GM12878 (cell line): ENCODE measurements around the gene XRN2. TPM values are rescaled to one million over a fixed set of nuclear protein-coding genes. Genes with fewer than 3 reads are reported as not detected.

Experiments used
- ATAC-seq: fragments of 200-7000 bp; cut with Tn5 transposase; 3 replicates; pipeline ENCODE4 v1.9.1; 2020; ENCODE audit warnings: mild to moderate bottlenecking, moderate library complexity
- BruUV-seq: library from RNA; stranded (reverse); fragments of 400-500 nt; replicated peaks from 2 replicates; lab custom pipeline; 2021; lab: Mats Ljungman, UMichigan
- CTCF ChIA-PET: fragments of 300-600 bp; sonication (Branson Sonifier 250); formaldehyde crosslinking; extraction: SDS; loops from one replicate; lab custom pipeline; 2021; ENCODE audit warnings: inconsistent platforms; lab: Yijun Ruan, JAX
- POLR2A ChIA-PET: fragments of 350-600 bp; formaldehyde crosslinking; extraction: SDS; loops from one replicate; lab custom pipeline; 2021; ENCODE audit warnings: inconsistent platforms; lab: Charles Lee
- RAD21 ChIA-PET: fragments of 300-600 bp; sonication (Branson Sonifier 250); formaldehyde crosslinking; loops from one replicate; lab custom pipeline; 2023; ENCODE audit warnings: antibody characterized with exemption; ENCODE audit not compliant: unreplicated experiment; lab: Charles Lee
- SMC1A ChIA-PET: fragments of 300-600 bp; sonication (Branson Sonifier 250); formaldehyde crosslinking; loops from one replicate; lab custom pipeline; 2023; ENCODE audit not compliant: unreplicated experiment, uncharacterized antibody; lab: Charles Lee
- DNase-seq: peaks from one replicate; pipeline ENCODE4 v3.0.0-alpha.2; 2011; ENCODE audit warnings: low read depth, low spot score
- FAIRE-seq: peaks from 3 replicates; lab custom pipeline; 2011; peaks lifted over from hg19 to GRCh38; lab: Jason Lieb, UNC
- H2AFZ ChIP-seq: 2 replicates; pipeline ENCODE4 v1.6.0; 2011; ENCODE audit warnings: low read depth, low read length, control low read depth; ENCODE audit not compliant: control insufficient read depth
- H3K27ac ChIP-seq: 2 replicates; pipeline ENCODE4 v1.5.1; 2011; ENCODE audit warnings: control low read depth; ENCODE audit not compliant: control insufficient read depth, insufficient read depth
- H3K27me3 ChIP-seq, 2 experiments: replicated peaks in 1 of 2; 2 replicates each; pipeline versions ENCODE4 v1.6.0 to v1.6.1; 2011; ENCODE audit warnings: low read length in 1 of 2; ENCODE audit not compliant: control insufficient read depth in 2 of 2, insufficient read depth in 2 of 2
- H3K36me3 ChIP-seq, 2 experiments: 2 replicates each; pipeline ENCODE4 v1.5.1; 2011; ENCODE audit warnings: low read length in 1 of 2; ENCODE audit not compliant: control insufficient read depth in 2 of 2, insufficient read depth in 2 of 2
- H3K4me1 ChIP-seq: 2 replicates; pipeline ENCODE4 v1.6.1; 2011; ENCODE audit warnings: mild to moderate bottlenecking, low read length, moderate library complexity, mixed read lengths; ENCODE audit not compliant: control insufficient read depth, insufficient read depth
- H3K4me2 ChIP-seq: 2 replicates; pipeline ENCODE4 v1.6.0; 2011; ENCODE audit warnings: control low read depth; ENCODE audit not compliant: control insufficient read depth, insufficient read depth
- H3K4me3 ChIP-seq: fragments of 200-600 bp; sonication (generic); 2 replicates; pipeline ENCODE4 v1.5.1; 2016
- H3K79me2 ChIP-seq: 2 replicates; pipeline ENCODE4 v1.6.0; 2011; ENCODE audit warnings: low read length; ENCODE audit not compliant: control insufficient read depth, insufficient read depth
- H3K9ac ChIP-seq: 2 replicates; pipeline ENCODE4 v1.8.0; 2011; ENCODE audit warnings: low read length, control low read depth, mixed read lengths; ENCODE audit not compliant: control insufficient read depth, insufficient read depth
- H3K9me3 ChIP-seq: replicated peaks from 3 replicates; pipeline ENCODE4 v1.5.1; 2011; ENCODE audit warnings: mild to moderate bottlenecking, low read length; ENCODE audit not compliant: control insufficient read depth, insufficient read depth
- H4K20me1 ChIP-seq: 2 replicates; pipeline ENCODE4 v1.6.0; 2011; ENCODE audit not compliant: control insufficient read depth, insufficient read depth
- BCL11A ChIP-seq: IDR thresholded peaks from 2 replicates; pipeline ENCODE4 v1.6.1; 2011; ENCODE audit warnings: low read depth, low read length
- IKZF2 ChIP-seq, 2 experiments: fragments of 450-650 bp; IDR thresholded peaks; 2 replicates each; pipeline ENCODE4 v1.6.1; 2017; ENCODE audit warnings: mild to moderate bottlenecking in 2 of 2, moderate library complexity in 2 of 2
- NFIC ChIP-seq: IDR thresholded peaks from 2 replicates; pipeline ENCODE4 v1.6.1; 2012; ENCODE audit warnings: low read depth, mild to moderate bottlenecking, inconsistent platforms, low read length, moderate library complexity
- RBBP5 ChIP-seq: fragments of 200-600 bp; sonication (generic); conservative IDR thresholded peaks from 2 replicates; pipeline ENCODE4 v1.6.1; 2016
- SIX5 ChIP-seq: IDR thresholded peaks from 2 replicates; pipeline ENCODE4 v1.6.1; 2011; ENCODE audit warnings: mild to moderate bottlenecking, low read depth, low read length, moderate library complexity; ENCODE audit not compliant: severe bottlenecking
- SUZ12 ChIP-seq: fragments of 200-600 bp; sonication (generic); IDR thresholded peaks from one replicate; pipeline ENCODE4 v1.6.1; 2018; ENCODE audit warnings: antibody characterized with exemption, mild to moderate bottlenecking; ENCODE audit not compliant: unreplicated experiment
- TCF7 ChIP-seq: IDR thresholded peaks from 2 replicates; pipeline ENCODE4 v1.6.1; 2014; ENCODE audit warnings: antibody characterized with exemption, borderline replicate concordance
- ZZZ3 ChIP-seq: IDR thresholded peaks from 2 replicates; pipeline ENCODE4 v1.6.1; 2011; ENCODE audit warnings: low read depth; ENCODE audit not compliant: control insufficient read depth, insufficient read length
- WGBS: methylation state at CpG from one replicate; pipeline ENCODE4 v1.1.6; 2016; ENCODE audit warnings: low lambda C conversion rate; ENCODE audit not compliant: insufficient replicate concordance, insufficient coverage; ENCODE audit errors: missing lambda C conversion rate; 5-methylcytosine and 5-hydroxymethylcytosine counted together
- in situ Hi-C: fragments of 300-500 bp; cut with MboI; formaldehyde crosslinking; loops from 9 replicates; pipeline ENCODE4 v1.14.3; 2018; ENCODE audit warnings: mixed read lengths
- intact Hi-C: fragments of 100-400 bp; cut with micrococcal nuclease; formaldehyde crosslinking; loops from one replicate; pipeline ENCODE4 v1.14.2; 2022; ENCODE audit not compliant: unreplicated experiment
- polyA plus RNA-seq, 11 experiments: library from polyadenylated mRNA; depleted of rRNA in 4 of 11; unstranded in 6 of 11; stranded (reverse) in 5 of 11; fragments of >200 nt; fragmentation: Nextera tagmentation in 4 of 11; fragmentation: Illumina TruSeq in 1 of 11; extraction: Ambion mirVana in 4 of 11; extraction: Trizol in 1 of 11; gene quantifications; 1 replicate in 1 of 11; 2 replicates in 10 of 11; pipeline versions ENCODE4 v1.2.1 to v1.2.3, GENCODE V29; 2011 to 2016; ENCODE audit warnings: inconsistent platforms in 2 of 11, missing spikeins in 2 of 11, low read depth in 1 of 11
- total RNA-seq, 4 experiments: library from RNA; depleted of rRNA in 3 of 4; stranded (reverse); fragments of >200 nt in 3 of 4; fragmentation: Illumina TruSeq in 1 of 4; extraction: Trizol in 1 of 4; gene quantifications; 2 replicates each; pipeline versions ENCODE4 v1.2.1 to v1.2.3, GENCODE V29; 2013 to 2021
- TF ChIP-seq, protein P1 (sequence below): fragments of 450-650 bp; formaldehyde crosslinking; IDR thresholded peaks from 2 replicates; pipeline ENCODE4 v1.5.0; 2022; ENCODE audit warnings: mild to moderate bottlenecking, missing genetic modification characterization
- TF ChIP-seq, protein P2 (sequence below): fragments of 150-350 bp; IDR thresholded peaks from 2 replicates; pipeline ENCODE4 v1.6.1; 2014; ENCODE audit warnings: mild to moderate bottlenecking, low read depth, low read length
- TF ChIP-seq, protein P3 (sequence below): fragments of 150-350 bp; IDR thresholded peaks from 2 replicates; pipeline ENCODE4 v1.6.1; 2016; ENCODE audit warnings: low read depth, low read length
- TF ChIP-seq, protein P4 (sequence below): fragments of 450-650 bp; IDR thresholded peaks from 2 replicates; pipeline ENCODE4 v1.6.1; 2016; ENCODE audit warnings: mild to moderate bottlenecking

Gene XRN2
- total and polyA plus RNA-seq, 10 of the 15 experiments (the other 5 are each of a cell fraction or from before 2014, with no cell fraction given): 59.7 to 97.8 (median 75.6) TPM

DNA sequence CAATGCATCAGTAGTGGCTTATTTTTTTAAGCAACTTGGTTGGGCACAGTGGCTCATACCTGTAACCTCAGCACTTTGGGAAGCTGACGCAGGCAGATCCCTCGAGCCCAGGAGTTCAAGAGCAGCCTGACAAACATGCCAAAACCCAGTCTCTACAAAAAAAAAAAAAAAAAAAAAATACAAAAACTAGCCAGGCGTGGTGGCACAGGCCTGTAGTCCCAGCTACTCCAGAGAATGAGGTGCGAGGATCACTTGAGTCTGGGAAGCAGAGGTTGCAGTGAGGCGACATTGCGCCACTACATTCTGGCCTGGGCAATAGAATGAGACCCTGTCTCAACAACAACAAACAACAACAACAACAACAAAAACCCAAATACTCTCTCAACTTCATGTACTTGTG, 44.7 kb upstream of the XRN2 start (continued):
- TF ChIP-seq, protein P1, sequence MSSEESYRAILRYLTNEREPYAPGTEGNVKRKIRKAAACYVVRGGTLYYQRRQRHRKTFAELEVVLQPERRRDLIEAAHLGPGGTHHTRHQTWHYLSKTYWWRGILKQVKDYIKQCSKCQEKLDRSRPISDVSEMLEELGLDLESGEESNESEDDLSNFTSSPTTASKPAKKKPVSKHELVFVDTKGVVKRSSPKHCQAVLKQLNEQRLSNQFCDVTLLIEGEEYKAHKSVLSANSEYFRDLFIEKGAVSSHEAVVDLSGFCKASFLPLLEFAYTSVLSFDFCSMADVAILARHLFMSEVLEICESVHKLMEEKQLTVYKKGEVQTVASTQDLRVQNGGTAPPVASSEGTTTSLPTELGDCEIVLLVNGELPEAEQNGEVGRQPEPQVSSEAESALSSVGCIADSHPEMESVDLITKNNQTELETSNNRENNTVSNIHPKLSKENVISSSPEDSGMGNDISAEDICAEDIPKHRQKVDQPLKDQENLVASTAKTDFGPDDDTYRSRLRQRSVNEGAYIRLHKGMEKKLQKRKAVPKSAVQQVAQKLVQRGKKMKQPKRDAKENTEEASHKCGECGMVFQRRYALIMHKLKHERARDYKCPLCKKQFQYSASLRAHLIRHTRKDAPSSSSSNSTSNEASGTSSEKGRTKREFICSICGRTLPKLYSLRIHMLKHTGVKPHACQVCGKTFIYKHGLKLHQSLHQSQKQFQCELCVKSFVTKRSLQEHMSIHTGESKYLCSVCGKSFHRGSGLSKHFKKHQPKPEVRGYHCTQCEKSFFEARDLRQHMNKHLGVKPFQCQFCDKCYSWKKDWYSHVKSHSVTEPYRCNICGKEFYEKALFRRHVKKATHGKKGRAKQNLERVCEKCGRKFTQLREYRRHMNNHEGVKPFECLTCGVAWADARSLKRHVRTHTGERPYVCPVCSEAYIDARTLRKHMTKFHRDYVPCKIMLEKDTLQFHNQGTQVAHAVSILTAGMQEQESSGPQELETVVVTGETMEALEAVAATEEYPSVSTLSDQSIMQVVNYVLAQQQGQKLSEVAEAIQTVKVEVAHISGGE: no peak
- no peak for TF ChIP-seq TCF7

DNA sequence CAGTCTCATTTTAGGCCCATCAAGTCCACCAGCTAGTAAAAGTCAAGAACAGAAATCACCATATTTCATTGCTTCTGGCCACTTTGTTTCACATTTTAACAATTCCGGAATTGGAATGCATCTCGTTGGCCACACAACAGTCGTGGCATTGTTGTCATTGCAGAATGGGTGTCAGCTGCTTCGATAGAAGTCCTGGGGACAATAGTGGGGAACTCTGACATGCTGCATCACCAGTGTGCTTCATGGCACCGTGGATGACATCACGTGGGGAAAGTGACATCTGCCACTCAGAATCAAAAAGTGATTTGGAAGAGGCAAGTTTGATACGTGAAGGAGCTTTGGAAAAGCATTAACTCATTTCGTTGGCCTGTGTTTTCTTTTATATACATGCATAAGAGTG, 43.8 kb upstream of the XRN2 start:
- H3K79me2 ChIP-seq: no peaks in the 10 kb centered on the region
- H3K27me3 ChIP-seq: no peaks in the 10 kb centered on the region
- no peak overlapping the region for H3K4me2 ChIP-seq
- DNase-seq: no peak
- CTCF ChIA-PET: no interaction called here
- H2AFZ ChIP-seq: no peak overlapping the region
- no peak overlapping the region for H3K9ac ChIP-seq
- no peaks in the 10 kb centered on the region for H3K36me3 ChIP-seq
- no peak for ATAC-seq
- H3K4me1 ChIP-seq: no peaks in the 10 kb centered on the region
- H3K4me3 ChIP-seq: no peak overlapping the region
- no peak overlapping the region for H3K27ac ChIP-seq
- SMC1A ChIA-PET: no interaction called here
- BruUV-seq: no TSS peak
- in situ Hi-C loops (no loop called here), intact Hi-C loops (no loop called here)
- no peaks in the 10 kb centered on the region for H3K9me3 ChIP-seq
- no peaks in the 10 kb centered on the region for H4K20me1 ChIP-seq
- FAIRE-seq: no peak
- RAD21 ChIA-PET: no interaction called here
- WGBS: 44% methylated on average over 8 of the region's 8 CpGs
- POLR2A ChIA-PET: no interaction called here
- TF ChIP-seq, protein P2, sequence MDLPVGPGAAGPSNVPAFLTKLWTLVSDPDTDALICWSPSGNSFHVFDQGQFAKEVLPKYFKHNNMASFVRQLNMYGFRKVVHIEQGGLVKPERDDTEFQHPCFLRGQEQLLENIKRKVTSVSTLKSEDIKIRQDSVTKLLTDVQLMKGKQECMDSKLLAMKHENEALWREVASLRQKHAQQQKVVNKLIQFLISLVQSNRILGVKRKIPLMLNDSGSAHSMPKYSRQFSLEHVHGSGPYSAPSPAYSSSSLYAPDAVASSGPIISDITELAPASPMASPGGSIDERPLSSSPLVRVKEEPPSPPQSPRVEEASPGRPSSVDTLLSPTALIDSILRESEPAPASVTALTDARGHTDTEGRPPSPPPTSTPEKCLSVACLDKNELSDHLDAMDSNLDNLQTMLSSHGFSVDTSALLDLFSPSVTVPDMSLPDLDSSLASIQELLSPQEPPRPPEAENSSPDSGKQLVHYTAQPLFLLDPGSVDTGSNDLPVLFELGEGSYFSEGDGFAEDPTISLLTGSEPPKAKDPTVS: no peak
- TF ChIP-seq BCL11A: no peak
- no peak for TF ChIP-seq SIX5
- TF ChIP-seq SUZ12: no peak
- no peak for TF ChIP-seq ZZZ3
- no peak for TF ChIP-seq NFIC
- no peak for TF ChIP-seq RBBP5
- no peak for TF ChIP-seq IKZF2 (IDR thresholded peaks at IDR 0.05)
- TF ChIP-seq, protein P3, sequence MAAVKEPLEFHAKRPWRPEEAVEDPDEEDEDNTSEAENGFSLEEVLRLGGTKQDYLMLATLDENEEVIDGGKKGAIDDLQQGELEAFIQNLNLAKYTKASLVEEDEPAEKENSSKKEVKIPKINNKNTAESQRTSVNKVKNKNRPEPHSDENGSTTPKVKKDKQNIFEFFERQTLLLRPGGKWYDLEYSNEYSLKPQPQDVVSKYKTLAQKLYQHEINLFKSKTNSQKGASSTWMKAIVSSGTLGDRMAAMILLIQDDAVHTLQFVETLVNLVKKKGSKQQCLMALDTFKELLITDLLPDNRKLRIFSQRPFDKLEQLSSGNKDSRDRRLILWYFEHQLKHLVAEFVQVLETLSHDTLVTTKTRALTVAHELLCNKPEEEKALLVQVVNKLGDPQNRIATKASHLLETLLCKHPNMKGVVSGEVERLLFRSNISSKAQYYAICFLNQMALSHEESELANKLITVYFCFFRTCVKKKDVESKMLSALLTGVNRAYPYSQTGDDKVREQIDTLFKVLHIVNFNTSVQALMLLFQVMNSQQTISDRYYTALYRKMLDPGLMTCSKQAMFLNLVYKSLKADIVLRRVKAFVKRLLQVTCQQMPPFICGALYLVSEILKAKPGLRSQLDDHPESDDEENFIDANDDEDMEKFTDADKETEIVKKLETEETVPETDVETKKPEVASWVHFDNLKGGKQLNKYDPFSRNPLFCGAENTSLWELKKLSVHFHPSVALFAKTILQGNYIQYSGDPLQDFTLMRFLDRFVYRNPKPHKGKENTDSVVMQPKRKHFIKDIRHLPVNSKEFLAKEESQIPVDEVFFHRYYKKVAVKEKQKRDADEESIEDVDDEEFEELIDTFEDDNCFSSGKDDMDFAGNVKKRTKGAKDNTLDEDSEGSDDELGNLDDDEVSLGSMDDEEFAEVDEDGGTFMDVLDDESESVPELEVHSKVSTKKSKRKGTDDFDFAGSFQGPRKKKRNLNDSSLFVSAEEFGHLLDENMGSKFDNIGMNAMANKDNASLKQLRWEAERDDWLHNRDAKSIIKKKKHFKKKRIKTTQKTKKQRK: no peak
- TF ChIP-seq, protein P4, sequence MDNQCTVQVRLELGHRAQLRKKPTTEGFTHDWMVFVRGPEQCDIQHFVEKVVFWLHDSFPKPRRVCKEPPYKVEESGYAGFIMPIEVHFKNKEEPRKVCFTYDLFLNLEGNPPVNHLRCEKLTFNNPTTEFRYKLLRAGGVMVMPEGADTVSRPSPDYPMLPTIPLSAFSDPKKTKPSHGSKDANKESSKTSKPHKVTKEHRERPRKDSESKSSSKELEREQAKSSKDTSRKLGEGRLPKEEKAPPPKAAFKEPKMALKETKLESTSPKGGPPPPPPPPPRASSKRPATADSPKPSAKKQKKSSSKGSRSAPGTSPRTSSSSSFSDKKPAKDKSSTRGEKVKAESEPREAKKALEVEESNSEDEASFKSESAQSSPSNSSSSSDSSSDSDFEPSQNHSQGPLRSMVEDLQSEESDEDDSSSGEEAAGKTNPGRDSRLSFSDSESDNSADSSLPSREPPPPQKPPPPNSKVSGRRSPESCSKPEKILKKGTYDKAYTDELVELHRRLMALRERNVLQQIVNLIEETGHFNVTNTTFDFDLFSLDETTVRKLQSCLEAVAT: no peak
